Epithelial cell of esophagus (primary cell): ENCODE results near the gene EGFL7.

Source experiments
- DNase-seq: peaks from one replicate; pipeline ENCODE4 v3.0.0; 2010; ENCODE audit warnings: low read depth
- H3K4me3 ChIP-seq: 2 replicates; pipeline ENCODE4 v1.5.1; 2011; ENCODE audit warnings: mild to moderate bottlenecking, low read length, control low read depth
- TF ChIP-seq, protein P1 (sequence below): IDR thresholded peaks from 2 replicates; pipeline ENCODE4 v1.5.1; 2011; ENCODE audit warnings: low read depth, mild to moderate bottlenecking, low read length, control low read depth, inconsistent platforms; ENCODE audit not compliant: insufficient read depth; ENCODE audit errors: missing control alignments

Gene EGFL7

DNA sequence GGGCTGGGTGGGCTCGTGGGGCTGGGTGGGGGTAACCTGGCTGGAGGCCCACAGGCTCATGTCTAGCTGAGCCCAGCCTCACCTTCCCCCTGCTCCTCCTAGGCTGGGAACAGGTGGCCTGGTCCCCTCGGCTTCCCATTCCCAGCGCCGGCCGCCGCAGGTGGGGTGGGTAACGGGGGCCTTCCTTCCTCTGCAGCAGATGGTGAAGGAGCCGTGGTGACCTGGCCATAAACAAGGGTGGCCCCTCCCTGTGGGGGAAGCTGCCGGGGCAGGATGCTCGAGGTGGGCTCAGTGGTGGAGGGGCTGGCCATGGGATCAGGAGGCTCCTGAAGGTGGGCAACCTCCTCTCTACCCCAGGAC, 41.0 kb upstream of the EGFL7 start:
- H3K4me3 ChIP-seq = no peak overlapping the region
- DNase-seq = no peak

DNA sequence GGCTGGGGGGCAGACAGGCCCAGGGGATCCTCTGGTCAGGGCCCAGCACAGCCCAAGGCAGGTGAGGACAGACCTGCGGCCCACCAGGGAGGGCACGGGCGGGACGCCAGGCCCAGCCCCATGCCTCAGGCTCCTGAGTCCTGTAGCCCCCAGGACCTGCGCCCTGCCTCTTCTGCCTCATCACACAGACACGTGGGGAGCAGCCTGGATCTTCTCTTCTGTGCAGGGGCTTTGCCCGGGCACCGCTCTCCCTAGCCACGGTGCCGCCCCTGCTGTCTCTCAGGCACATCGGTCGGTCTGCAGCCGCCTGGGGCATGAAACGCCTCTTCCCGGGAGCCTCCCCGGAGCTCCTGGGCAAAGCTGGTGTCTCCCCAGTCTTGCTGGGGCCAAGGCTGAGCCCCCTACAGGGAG, 40.2 kb upstream of the EGFL7 start:
- TF ChIP-seq, protein P1, sequence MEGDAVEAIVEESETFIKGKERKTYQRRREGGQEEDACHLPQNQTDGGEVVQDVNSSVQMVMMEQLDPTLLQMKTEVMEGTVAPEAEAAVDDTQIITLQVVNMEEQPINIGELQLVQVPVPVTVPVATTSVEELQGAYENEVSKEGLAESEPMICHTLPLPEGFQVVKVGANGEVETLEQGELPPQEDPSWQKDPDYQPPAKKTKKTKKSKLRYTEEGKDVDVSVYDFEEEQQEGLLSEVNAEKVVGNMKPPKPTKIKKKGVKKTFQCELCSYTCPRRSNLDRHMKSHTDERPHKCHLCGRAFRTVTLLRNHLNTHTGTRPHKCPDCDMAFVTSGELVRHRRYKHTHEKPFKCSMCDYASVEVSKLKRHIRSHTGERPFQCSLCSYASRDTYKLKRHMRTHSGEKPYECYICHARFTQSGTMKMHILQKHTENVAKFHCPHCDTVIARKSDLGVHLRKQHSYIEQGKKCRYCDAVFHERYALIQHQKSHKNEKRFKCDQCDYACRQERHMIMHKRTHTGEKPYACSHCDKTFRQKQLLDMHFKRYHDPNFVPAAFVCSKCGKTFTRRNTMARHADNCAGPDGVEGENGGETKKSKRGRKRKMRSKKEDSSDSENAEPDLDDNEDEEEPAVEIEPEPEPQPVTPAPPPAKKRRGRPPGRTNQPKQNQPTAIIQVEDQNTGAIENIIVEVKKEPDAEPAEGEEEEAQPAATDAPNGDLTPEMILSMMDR = no peak
- peak; percentile 86 for DNase-seq
- H3K4me3 ChIP-seq = no peak overlapping the region

More for the DNA sequence above, 41.0 kb upstream of the EGFL7 start:
- TF ChIP-seq, protein P1 = no peak

DNA sequence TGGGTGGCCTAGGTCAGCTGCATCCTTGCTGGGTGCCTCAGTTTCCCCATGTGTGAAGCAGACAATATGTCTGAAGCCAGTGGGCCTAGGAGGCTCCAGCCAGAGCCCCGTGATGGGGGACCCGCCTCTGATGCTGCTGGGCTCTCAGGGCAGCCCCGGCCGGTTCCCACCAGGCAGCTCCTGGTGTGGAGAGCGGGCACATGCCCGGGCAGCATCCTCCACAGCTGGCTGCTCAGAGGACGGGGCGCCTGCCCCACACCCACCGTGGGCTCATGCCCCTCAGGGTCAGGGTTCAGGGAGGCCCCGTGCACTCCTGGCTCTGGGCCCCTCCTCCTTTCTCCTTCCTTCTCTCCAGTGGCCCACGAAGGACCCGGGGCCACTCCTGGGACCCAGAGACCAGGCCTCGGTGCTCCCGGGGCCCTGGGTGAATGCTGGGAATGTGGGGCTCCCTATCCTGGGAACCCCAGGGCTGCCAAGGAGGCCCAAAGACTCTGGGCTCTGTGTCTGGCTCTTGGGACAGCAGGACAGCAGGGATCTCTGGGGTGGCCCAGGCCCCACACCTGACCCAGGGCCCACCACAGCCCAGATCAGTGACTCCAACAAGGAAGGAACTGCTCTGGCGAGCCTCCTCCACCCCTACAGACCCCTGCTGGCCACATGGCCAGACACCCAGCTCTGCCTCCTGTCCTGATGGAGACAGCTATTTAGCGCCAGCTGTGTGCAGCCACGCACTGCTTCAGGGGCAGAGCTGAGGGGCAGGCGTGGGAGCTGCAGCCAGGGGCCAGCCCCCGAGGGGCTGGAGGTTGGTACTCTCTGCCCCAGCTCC, 39.5 kb upstream of the EGFL7 start:
- TF ChIP-seq, protein P1 = no peak
- DNase-seq = peak; percentile 60
- H3K4me3 ChIP-seq = peak overlapping the region; percentile 27

DNA sequence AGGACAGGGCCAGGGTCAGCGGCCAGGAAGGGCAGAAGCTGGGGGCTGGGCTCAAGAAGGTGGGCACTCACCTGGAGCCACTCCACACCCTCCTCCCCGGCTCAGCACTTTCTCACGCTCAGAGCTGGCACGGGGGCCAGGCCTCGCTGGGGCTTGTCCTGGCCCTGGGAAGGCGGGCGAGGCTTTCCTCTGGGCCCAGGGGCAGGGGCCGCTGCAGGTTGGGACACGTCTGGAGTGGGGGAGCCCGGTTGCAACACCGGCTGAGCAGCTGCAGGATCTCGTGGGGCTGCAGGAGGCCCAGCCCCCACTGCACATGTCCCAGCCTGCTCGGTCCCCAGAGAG, 38.9 kb upstream of the EGFL7 start:
- peak overlapping the region; percentile 27 for H3K4me3 ChIP-seq
- DNase-seq = peak; percentile 99
- TF ChIP-seq, protein P1 = no peak

DNA sequence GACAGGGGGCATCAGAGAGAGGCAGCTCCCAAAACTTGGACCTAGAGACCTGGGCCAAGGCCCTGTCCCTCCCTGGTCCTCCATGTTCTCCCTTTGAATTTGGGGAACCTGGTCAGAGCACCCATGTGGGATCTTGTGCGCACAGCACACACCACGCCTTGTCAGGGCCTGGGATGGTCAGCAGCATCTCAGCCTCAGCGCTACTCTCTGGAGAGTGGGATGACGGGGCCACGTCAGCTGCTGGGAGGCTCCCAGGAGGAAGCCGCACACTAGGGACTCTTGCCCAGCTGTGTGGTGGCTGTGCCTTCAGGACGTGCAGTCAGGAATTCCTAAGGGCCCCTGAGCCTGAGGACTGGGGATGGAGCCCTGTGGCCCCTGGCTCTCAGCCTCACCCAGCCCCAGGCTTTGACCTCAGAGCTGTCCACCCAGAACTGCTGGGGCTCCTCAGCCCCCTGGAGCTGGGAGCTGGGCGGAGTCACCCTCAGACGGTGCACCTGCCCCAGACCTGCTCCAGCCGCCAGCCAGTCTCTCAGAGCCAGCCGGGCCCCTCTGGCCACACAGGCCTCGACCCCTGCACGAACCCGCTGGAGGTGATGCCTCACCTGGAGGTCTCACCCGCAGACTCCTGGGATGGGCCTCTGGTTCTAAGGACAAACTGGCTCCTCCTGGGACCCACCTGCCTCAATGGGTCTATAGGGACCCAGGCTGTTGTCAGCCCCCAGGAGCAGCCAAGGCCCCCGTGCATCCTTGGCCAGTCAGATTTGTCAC, 38.3 kb upstream of the EGFL7 start:
- DNase-seq = peak; percentile 92
- no peak overlapping the region for H3K4me3 ChIP-seq
- TF ChIP-seq, protein P1 = no peak

DNA sequence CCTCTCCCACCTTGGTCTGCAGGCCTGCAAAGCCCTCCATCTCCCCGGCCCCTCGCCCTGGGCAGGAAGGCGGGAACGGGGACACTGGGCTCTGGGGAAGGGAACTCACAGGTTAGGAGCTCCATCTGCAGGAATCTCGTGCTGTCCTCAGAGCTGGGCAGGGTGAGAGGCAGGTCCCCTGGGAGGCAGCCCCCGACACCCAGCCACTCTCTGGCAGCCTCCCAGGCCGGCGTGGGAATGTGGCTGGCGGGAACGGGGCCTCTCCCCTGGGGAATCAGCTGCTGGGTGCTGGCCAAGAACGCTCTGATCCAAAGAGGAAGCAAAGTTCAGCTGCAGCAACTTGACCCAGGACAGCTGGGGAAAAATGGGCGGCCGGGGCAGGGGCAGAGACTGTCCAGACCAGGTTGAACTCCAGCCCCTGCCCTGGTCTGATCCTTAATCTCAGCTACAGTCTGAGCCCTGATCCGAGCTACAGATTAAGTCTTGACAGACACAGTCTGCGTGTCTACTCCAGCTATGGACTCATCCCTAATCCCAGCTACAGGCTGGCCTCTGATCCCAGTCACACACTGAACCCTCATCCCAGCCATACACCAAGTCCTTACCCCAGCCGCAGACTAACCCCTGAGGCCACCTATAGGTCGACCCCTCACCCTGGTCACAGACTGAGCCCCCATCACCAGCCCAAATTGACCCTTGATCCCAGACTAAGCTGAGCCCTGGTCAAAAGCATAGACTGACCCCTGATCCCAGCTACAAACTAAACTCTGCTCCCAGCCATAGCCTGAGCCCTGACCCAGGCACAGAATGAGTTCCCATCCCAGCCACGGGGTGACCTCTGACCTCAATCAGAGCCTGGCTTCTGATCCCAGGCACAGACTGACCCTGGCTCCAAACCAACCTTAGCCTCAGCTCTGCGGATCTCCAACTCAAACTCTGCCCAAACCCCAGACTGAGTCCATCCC, 37.3 kb upstream of the EGFL7 start:
- peak; percentile 71 for DNase-seq
- H3K4me3 ChIP-seq = no peak overlapping the region
- TF ChIP-seq, protein P1 = peak; percentile 52
